ENCODE results near the gene MYCL.

The MYCL gene

DNA sequence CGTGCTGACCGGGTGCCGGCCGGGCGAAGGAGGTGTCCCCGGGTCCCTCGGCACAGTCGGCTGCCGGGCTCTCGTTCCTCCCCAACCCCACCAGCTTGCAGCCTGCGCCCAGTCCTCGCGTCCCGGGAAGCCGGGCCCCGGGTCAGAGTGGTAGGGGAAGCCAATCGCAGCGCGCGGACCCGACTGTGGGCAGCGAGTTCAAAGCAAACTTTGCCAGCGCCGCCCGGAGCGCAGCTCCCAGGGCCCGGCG, 328 bp downstream of the MYCL start:
- no peak for TF ChIP-seq CTCF (IDR thresholded peaks at IDR 0.05; ENCODE audit: low read depth, low read length, missing control alignments)
- peak overlapping the region; percentile 80 for H3K4me3 ChIP-seq (ENCODE audit: low read depth, low read length)
- no peak for DNase-seq (ENCODE audit: low read depth)

DNA sequence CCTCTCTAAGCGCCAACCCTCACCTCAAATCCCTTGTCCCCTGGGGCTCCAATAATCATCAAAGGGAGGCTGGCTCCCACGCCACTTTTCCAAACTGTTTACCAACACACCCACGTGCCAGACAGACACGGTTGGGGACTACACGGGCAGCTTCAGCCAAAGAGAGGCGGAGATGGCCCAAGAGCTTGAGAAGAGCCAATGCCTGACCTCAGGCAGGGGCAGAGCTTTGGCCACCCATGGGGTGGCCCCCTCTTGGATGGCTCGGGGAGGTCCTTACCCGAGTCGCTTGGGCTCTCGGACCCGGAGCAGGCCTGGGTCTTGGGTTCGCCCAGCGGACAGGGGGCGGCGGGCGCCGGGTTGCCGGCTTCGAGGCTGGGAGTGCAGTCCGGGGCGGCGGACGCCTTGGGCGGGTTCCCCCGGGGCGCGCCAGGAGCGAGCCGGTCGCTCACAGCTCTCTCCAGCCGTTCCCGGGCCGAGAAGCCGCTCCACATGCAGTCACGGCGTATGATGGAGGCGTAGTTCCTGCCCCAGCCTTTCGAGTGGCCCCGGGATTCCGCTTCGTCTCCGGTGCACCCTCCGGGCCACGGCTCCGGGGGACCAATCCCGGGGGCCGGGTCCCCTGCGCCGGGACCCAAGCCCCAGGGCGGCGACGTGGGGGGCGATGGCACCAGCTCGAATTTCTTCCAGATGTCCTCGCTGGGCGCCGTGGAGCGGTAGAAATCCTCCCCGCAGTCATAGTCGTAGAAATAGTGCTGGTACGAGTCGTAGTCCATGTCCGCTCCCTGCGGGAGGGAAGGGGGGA, 854 bp downstream of the MYCL start:
- no peak for DNase-seq (ENCODE audit: low read depth)
- no peak for TF ChIP-seq CTCF (IDR thresholded peaks at IDR 0.05; ENCODE audit: low read depth, low read length, missing control alignments)
- peak overlapping the region; percentile 80 for H3K4me3 ChIP-seq (ENCODE audit: low read depth, low read length)

- no peak overlapping the region for H3K4me3 ChIP-seq (ENCODE audit: low read depth, low read length)
- DNase-seq (ENCODE audit: low read depth), result no peak
- TF ChIP-seq CTCF (IDR thresholded peaks at IDR 0.05; ENCODE audit: low read depth, low read length, missing control alignments), result no peak
These were observed 1.8 kb downstream of the MYCL start for GRCh38 chr1:39899611-39900538.

DNA sequence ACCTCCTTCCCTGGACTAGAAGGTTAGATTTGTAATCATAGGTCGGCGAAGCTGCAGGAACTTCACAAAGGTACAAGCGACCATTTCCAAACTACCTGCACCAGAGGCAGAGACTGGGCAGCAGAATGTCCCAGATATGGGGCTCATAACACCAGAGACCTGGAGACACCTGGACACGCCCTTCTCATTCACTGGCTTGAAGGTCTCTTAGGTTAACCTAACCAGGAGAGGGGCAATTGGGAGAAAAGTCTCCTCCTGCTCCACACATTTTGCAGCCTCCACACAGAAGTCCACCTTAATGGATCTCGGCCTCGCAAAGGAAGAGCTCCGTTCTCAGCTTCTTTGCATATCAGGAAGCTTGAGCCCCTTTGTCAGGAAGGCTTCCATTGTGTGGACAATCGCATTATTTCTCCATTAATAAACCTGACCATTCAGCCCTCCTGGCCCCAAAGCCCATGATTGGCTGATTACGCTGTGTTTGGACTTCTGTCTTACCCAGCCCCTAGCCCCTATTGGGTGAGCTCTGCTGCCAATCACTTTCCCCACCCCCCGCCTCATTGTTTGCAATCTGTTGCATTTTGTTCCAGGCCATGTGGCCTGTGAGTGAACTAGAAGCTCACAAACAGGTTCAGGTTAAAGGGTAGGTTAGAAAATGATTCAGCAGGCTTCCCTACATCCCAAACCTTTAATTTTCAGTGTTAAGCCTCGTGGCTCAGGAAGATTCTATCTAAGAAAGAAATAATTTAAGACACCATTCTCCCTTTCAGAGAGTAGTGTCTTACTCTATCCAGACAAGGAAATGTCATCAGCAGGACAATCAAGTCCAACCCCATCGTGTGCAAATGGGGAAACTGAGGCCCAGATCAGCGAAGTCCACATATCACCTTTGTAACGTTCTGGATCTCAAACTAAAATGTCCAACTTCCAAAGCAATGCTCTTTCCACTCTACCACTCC, 2.8 kb downstream of the MYCL start:
- H3K4me3 ChIP-seq (ENCODE audit: low read depth, low read length), result no peak overlapping the region
- no peak for DNase-seq (ENCODE audit: low read depth)
- no peak for TF ChIP-seq CTCF (IDR thresholded peaks at IDR 0.05; ENCODE audit: low read depth, low read length, missing control alignments)

- TF ChIP-seq CTCF (IDR thresholded peaks at IDR 0.05; ENCODE audit: low read depth, low read length, missing control alignments), result no peak
- H3K4me3 ChIP-seq (ENCODE audit: low read depth, low read length), result no peak overlapping the region
- DNase-seq (ENCODE audit: low read depth), result no peak
These were observed 3.5 kb downstream of the MYCL start for GRCh38 chr1:39898191-39898590.

DNA sequence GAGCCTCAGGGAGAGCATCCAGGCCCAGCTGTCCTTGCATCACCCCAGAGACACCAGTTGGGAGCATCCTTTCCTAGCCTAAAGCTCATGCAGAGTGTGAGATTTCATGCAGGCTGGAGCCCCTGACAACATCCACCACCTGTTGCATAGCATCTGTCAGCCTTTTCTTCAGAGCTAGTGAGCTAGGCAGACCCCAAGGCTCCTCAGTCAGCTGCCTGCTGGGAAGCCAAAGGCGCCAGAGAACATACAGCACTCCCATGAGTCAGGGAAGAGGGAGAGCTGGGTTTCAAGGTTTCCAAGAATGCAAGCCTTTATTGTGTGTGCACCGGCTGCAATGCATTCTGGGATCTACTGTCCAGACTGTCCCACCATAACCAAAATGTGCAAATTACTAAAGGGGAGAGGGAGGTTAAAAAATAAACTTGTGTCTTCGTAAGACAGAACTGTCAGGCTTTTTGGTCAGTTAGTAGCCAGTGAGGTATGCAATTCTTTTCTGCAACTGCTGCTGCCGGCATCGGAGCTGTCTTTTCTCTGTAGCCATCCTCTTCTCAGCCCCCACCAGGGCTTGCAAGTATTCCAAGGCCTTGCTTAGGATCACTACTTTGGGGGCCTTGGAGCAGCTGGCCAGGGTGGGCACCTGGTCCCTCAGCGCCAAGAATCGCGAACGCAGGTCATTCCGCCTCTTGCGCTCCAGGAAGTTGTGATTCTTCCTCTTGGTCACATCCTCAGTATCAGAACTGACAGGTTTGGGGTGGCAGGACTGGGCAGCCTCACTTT, 4.6 kb downstream of the MYCL start:
- TF ChIP-seq CTCF (IDR thresholded peaks at IDR 0.05; ENCODE audit: low read depth, low read length, missing control alignments), result no peak
- H3K4me3 ChIP-seq (ENCODE audit: low read depth, low read length), result no peak overlapping the region
- no peak for DNase-seq (ENCODE audit: low read depth)

Data from GM12864 (cell line).